ENCODE results near the gene NDFIP2. TPM values are rescaled to one million over a fixed set of nuclear protein-coding genes. Genes with fewer than 3 reads are reported as not detected.

NDFIP2 gene
- total RNA-seq, 1 experiment from 2014 or later, result 29.6 TPM

- POLR2A ChIA-PET, result no interaction called here
- TF ChIP-seq POLR2AphosphoS5 (IDR thresholded peaks at IDR 0.05; ENCODE audit: low read depth, low read length) (no peak), REST (IDR thresholded peaks at IDR 0.05; ENCODE audit: insufficient read depth in 1 of 2, low read depth in 2 of 2, low read length in 1 of 2) (no peak), CTCF (IDR thresholded peaks at IDR 0.05) (no peak)
- CTCF ChIA-PET, result no interaction called here
- Histone ChIP-seq H3K4me3 (ENCODE audit: low read depth in 2 of 2, low read length in 2 of 2) (no peak overlapping the region), H3K27ac (ENCODE audit: low read length) (no peak overlapping the region), H3K36me3 (ENCODE audit: control insufficient read depth, insufficient read depth, low read length) (no peaks in the 10 kb centered on the region), H3K9me3 (ENCODE audit: control insufficient read depth, insufficient read depth, low read depth, low read length) (no peaks in the 10 kb centered on the region), H3K27me3 (ENCODE audit: control insufficient read depth, insufficient read depth, low read length) (no peaks in the 10 kb centered on the region), H3K4me1 (ENCODE audit: control insufficient read depth, insufficient read depth, low read length) (no peaks in the 10 kb centered on the region)
- in situ Hi-C loops (cut with HindIII; ENCODE audit: low pct_unique_long_range_greater_than_20kb, low sequenced_read_pairs) (no loop called here), intact Hi-C loops (cut with micrococcal nuclease; ENCODE audit: unreplicated experiment) (no loop called here)
- ATAC-seq (no peak), DNase-seq (ENCODE audit: low read depth, low spot score) (no peak)
- no TSS peak for BruUV-seq (replicated peaks)
These were observed 110.5 kb downstream of the NDFIP2 start for GRCh38 chr13:79591493-79591892.

- CTCF ChIA-PET, result no interaction called here
- Histone ChIP-seq H3K27me3 (ENCODE audit: control insufficient read depth, insufficient read depth, low read length) (no peaks in the 10 kb centered on the region), H3K36me3 (ENCODE audit: control insufficient read depth, insufficient read depth, low read length) (no peaks in the 10 kb centered on the region), H3K4me1 (ENCODE audit: control insufficient read depth, insufficient read depth, low read length) (no peaks in the 10 kb centered on the region), H3K4me3 (ENCODE audit: low read depth in 2 of 2, low read length in 2 of 2) (no peak overlapping the region), H3K27ac (ENCODE audit: low read length) (no peak overlapping the region), H3K9me3 (ENCODE audit: control insufficient read depth, insufficient read depth, low read depth, low read length) (no peaks in the 10 kb centered on the region)
- ATAC-seq, result no peak
- DNase-seq (ENCODE audit: low read depth, low spot score), result no peak
- in situ Hi-C loops (cut with HindIII; ENCODE audit: low pct_unique_long_range_greater_than_20kb, low sequenced_read_pairs), result no loop called here
- TF ChIP-seq POLR2AphosphoS5 (IDR thresholded peaks at IDR 0.05; ENCODE audit: low read depth, low read length) (no peak), CTCF (IDR thresholded peaks at IDR 0.05) (no peak), REST (IDR thresholded peaks at IDR 0.05; ENCODE audit: insufficient read depth in 1 of 2, low read depth in 2 of 2, low read length in 1 of 2) (no peak), TCF7L2 (IDR thresholded peaks at IDR 0.05; ENCODE audit: low read depth, low read length) (no peak), SIN3A (IDR thresholded peaks at IDR 0.05; ENCODE audit: borderline replicate concordance, insufficient read depth, low read depth, low read length) (no peak)
- intact Hi-C loops (cut with micrococcal nuclease; ENCODE audit: unreplicated experiment), result no loop called here
- POLR2A ChIA-PET, result no interaction called here
- BruUV-seq (replicated peaks), result no TSS peak
These were observed 112.2 kb downstream of the NDFIP2 start for GRCh38 chr13:79593121-79593520.

Measured in Panc1 (cell line).